Thyroid gland (tissue), 4 donors: ENCODE results near the gene RGS14. TPM values are rescaled to one million over a fixed set of nuclear protein-coding genes. Genes with fewer than 3 reads are reported as not detected.
A peak's percentile ranks its signal among the peaks of the same experiment; 100 is the strongest.

ENCODE experiments used
- DNase-seq, 2 donors: peaks; one replicate each; pipeline ENCODE4 v3.0.0-alpha.2; 2019
- H3K27ac ChIP-seq, 3 donors: fragments of 200-600 bp; sonication (generic); 1 replicate in 2 of 3; 2 replicates in 1 of 3; pipeline ENCODE4 v1.5.1; 2016 to 2019; ENCODE audit warnings: mild to moderate bottlenecking in 1 of 3, moderate library complexity in 1 of 3
- H3K27me3 ChIP-seq: fragments of 200-600 bp; sonication (generic); one replicate; pipeline ENCODE4 v1.5.1; 2019
- H3K36me3 ChIP-seq, 2 donors: fragments of 200-600 bp; sonication (generic); one replicate each; pipeline ENCODE4 v1.5.1; 2016 to 2019
- H3K4me1 ChIP-seq, 2 donors: fragments of 200-600 bp; sonication (generic); one replicate each; pipeline ENCODE4 v1.5.1; 2017 to 2019
- H3K4me3 ChIP-seq, 3 donors: fragments of 200-600 bp; sonication (generic); replicated peaks in 1 of 3; 1 replicate in 2 of 3; 2 replicates in 1 of 3; pipeline ENCODE4 v1.5.1; 2016; ENCODE audit warnings: mild to moderate bottlenecking in 1 of 3
- H3K9me3 ChIP-seq: fragments of 200-600 bp; sonication (generic); one replicate; pipeline ENCODE4 v1.5.1; 2017
- POLR2A ChIP-seq, 2 donors: fragments of 450-650 bp; IDR thresholded peaks; one replicate each; pipeline ENCODE4 v1.6.1; 2017; ENCODE audit warnings: antibody characterized with exemption in 2 of 2, mild to moderate bottlenecking in 2 of 2, moderate library complexity in 1 of 2
- WGBS, 2 donors: methylation state at CpG; one replicate each; pipeline ENCODE4 v1.1.5; 2017; 5-methylcytosine and 5-hydroxymethylcytosine counted together
- intact Hi-C: fragments of 100-400 bp; cut with DNase I; formaldehyde crosslinking; loops from one replicate; pipeline ENCODE4 v1.15.1; 2023
- total RNA-seq, 4 donors: library from RNA; depleted of rRNA; stranded (reverse); fragments of >200 nt; gene quantifications; one replicate each; pipeline ENCODE4 v1.2.3, GENCODE V29; 2016
- TF ChIP-seq, protein P1 (sequence below), 6 experiments: fragments of 200-600 bp in 3 of 6; fragments of 450-650 bp in 3 of 6; sonication (generic) in 3 of 6; IDR thresholded peaks; one replicate each; pipeline ENCODE4 v1.5.1; 2016 to 2019; ENCODE audit warnings: antibody characterized with exemption in 6 of 6, mild to moderate bottlenecking in 2 of 6, inconsistent platforms in 1 of 6, moderate library complexity in 1 of 6

The RGS14 gene
- total RNA-seq, 4 donors from 2014 or later: 22.9 to 42.7 (median 26.7) TPM

DNA sequence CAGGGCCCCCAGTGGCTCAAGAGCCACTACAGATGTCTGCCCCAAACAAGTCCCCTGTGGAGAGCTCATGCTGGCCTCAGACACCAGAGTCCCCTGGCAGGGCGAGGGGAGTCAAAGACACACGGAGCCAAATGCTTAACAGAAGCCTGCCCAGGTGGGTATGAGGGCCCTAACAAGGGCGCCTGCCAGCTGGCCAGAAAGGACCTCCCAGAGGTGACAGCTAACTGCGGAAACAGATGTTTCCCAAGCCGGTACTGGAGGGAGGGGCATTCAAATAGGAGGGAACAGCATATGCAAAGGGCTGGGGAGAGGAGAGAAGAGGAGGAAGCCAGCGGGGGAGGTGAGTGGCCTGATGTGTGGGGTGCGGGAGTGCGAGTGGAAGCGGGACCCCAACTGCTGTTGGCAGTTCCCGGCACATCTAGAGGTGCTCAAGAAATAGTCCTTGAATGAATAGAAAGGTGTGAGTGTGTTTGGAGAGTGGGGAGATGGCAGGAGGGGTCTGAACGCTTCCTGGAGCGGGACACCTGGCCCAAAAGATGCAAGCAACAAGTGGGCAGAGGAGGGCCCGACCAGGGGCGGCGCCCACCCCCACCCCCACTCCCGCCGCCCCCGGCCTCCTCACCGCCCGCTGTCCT is 46.9 kb upstream of the RGS14 start:
- intact Hi-C loops: loop anchor here (5.0 kb wide), 3 partner anchors 41 to 184 kb away; partner anchors contain the start of gene LMAN2
- 19% methylated on average over 14 to 19 of the region's 20 CpGs for WGBS, 2 donors
- no peak overlapping the region for H3K4me3 ChIP-seq

DNA sequence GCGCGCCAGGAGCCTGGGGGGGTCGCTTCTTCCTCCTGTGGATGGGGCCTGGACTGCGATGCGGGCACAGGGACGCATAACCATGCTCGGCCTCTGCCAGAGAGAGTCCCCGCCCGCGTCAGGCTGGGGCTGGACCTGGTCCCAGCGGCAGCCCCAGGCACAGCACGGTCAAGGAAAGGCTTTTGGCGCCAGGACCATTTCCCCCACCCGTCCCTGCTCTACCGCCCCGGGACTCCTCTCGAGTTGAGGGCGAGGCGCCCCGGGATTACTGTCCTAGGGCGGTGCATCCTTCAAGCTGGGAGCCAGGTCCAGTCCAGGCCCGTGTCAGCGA is 46.4 kb upstream of the RGS14 start:
- intact Hi-C loops: loop anchor here (5.0 kb wide), 3 partner anchors 41 to 184 kb away; partner anchors contain the start of gene LMAN2
- peak in 1 of 2 donors; percentile 30 for DNase-seq
- H3K4me1 ChIP-seq: peaks cover 14 to 20% of the 10 kb centered on the region in 2 donors
- peak overlapping the region in 1 of 3 donors; percentile 40 for H3K4me3 ChIP-seq
- H3K9me3 ChIP-seq: no peaks in the 10 kb centered on the region
- H3K27ac ChIP-seq: no peak overlapping the region
- TF ChIP-seq POLR2A (IDR thresholded peaks at IDR 0.05): no peak
- TF ChIP-seq, protein P1, sequence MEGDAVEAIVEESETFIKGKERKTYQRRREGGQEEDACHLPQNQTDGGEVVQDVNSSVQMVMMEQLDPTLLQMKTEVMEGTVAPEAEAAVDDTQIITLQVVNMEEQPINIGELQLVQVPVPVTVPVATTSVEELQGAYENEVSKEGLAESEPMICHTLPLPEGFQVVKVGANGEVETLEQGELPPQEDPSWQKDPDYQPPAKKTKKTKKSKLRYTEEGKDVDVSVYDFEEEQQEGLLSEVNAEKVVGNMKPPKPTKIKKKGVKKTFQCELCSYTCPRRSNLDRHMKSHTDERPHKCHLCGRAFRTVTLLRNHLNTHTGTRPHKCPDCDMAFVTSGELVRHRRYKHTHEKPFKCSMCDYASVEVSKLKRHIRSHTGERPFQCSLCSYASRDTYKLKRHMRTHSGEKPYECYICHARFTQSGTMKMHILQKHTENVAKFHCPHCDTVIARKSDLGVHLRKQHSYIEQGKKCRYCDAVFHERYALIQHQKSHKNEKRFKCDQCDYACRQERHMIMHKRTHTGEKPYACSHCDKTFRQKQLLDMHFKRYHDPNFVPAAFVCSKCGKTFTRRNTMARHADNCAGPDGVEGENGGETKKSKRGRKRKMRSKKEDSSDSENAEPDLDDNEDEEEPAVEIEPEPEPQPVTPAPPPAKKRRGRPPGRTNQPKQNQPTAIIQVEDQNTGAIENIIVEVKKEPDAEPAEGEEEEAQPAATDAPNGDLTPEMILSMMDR (IDR thresholded peaks at IDR 0.05): no peak
- no peaks in the 10 kb centered on the region for H3K27me3 ChIP-seq
- WGBS, 2 donors: 2 to 3% methylated on average over 8 to 10 of the region's 23 CpGs
- H3K36me3 ChIP-seq: peaks cover 7 to 11% of the 10 kb centered on the region in 2 donors

More for the DNA sequence above, 46.9 kb upstream of the RGS14 start:
- DNase-seq: no peak
- H3K36me3 ChIP-seq: peaks cover 7 to 11% of the 10 kb centered on the region in 2 donors
- H3K9me3 ChIP-seq: no peaks in the 10 kb centered on the region
- no peak for TF ChIP-seq POLR2A (IDR thresholded peaks at IDR 0.05)
- TF ChIP-seq, protein P1 (IDR thresholded peaks at IDR 0.05): no peak
- H3K4me1 ChIP-seq: peaks cover 14 to 20% of the 10 kb centered on the region in 2 donors
- no peaks in the 10 kb centered on the region for H3K27me3 ChIP-seq
- H3K27ac ChIP-seq: no peak overlapping the region

DNA sequence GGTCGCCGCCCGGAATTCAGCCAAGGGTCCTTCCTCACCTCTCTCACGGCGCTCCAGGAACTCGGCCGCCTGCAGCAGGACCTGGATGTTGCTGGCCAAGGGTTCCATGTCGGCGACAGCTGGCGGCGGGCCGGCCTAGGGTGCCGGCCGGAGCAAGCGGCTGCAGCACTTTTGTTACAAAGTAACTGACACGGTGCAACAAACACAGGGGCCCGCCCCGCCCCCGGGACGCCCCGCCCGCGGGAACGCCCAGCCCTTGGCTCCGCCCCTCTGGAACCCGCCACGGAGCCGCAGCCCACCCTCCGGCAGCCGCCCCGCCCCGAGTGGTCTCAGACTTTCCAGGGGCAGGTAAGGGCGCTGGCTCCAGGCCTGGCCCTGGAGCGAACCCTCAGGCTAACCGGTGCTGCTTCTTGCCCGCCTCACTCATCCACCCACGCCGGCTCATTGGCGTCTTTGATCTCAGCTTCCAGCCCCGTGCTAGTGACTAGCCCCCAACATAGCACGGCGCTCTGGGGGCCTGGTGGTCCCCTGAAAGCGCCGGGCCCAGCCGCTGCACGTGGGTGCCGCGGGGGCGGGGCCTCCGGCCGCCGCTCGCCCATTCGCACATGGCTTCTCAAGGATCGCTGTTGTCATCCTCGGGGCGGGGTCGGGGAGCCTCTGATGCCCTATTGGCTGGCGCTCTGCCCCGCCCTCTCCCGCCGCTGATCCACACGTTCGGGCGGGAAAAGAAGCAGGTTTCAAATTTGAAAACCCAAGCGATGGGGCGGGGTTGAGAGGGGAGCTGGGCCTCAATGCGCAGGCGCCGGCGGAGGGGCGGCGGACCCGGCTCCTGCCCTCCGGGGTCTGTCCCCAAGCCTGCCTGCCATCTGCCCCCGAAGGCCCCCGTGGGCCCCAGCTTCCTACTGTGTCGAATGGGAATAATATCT is 45.7 kb upstream of the RGS14 start, which contains the start of gene MXD3:
TSS of gene MXD3 (minus strand) at position 176 of the 926 bp plus-strand sequence. CDS start at position 108, 68 bp downstream.
- H3K9me3 ChIP-seq: no peaks in the 10 kb centered on the region
- DNase-seq: peak; percentile 98 to 99
- peaks cover 2 to 6% of the 10 kb centered on the region in 2 donors for H3K36me3 ChIP-seq
- no peak for TF ChIP-seq POLR2A (IDR thresholded peaks at IDR 0.05)
- TF ChIP-seq, protein P1 (IDR thresholded peaks at IDR 0.05): no peak
- H3K27me3 ChIP-seq: no peaks in the 10 kb centered on the region
- 0 to 2% methylated on average over 21 to 24 of the region's 78 CpGs for WGBS, 2 donors
- intact Hi-C loops: loop anchor here (5.0 kb wide), 3 partner anchors 40 to 185 kb away; partner anchors contain the start of gene LMAN2
- H3K27ac ChIP-seq: no peak within 1 kb of the TSS
- H3K4me3 ChIP-seq: peak within 1 kb of the TSS in 2 of 3 donors; percentile 2 to 40
- peaks cover 14 to 20% of the 10 kb centered on the region in 2 donors for H3K4me1 ChIP-seq

DNA sequence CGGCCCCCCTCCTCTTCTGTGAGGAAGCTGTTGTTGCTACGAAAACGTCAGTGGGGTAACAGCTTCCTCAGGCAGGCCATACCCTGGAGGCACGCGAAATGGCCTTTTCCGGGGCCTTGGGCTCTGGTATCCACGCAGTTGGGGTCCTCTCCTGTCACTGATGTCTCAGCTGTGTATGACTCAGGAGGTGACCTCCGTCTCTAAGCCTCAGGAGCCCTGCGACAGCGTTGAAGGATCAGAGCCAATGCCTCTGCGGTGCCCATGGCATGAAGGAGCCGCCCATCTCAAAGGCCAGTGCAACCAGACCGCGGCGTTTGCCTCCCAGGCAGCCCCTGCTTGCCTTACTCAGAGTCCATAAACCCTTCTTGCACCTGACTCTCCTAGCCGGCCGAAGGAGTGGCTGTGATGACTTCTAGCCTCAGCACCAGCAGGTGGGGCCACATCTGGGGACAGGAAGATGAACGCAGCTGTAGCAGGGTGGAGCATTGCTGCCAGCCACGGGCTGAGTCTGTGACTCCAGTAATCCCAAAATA is 45.0 kb upstream of the RGS14 start:
- intact Hi-C loops: loop anchor here (5.0 kb wide), 3 partner anchors 40 to 185 kb away; partner anchors contain the start of gene LMAN2
- DNase-seq: no peak

More for the DNA sequence above, 45.0 kb upstream of the RGS14 start:
- no peaks in the 10 kb centered on the region for H3K9me3 ChIP-seq
- H3K4me3 ChIP-seq: peak overlapping the region in 1 of 3 donors; percentile 40
- H3K4me1 ChIP-seq: peaks cover 14 to 20% of the 10 kb centered on the region in 2 donors
- 17 to 19% methylated on average over 5 to 7 of the region's 19 CpGs for WGBS, 2 donors
- H3K27me3 ChIP-seq: no peaks in the 10 kb centered on the region
- no peaks in the 10 kb centered on the region for H3K36me3 ChIP-seq
- TF ChIP-seq, protein P1 (IDR thresholded peaks at IDR 0.05): no peak
- TF ChIP-seq POLR2A (IDR thresholded peaks at IDR 0.05): no peak
- H3K27ac ChIP-seq: no peak overlapping the region
